Measurements from ENCODE around the gene PRKCH. TPM values are rescaled to one million over a fixed set of nuclear protein-coding genes. Genes with fewer than 3 reads are reported as not detected.
A peak's percentile ranks its signal among the peaks of the same experiment; 100 is the strongest.

PRKCH gene
- total RNA-seq, 1 donor from 2014 or later, result 14.5 TPM

DNA sequence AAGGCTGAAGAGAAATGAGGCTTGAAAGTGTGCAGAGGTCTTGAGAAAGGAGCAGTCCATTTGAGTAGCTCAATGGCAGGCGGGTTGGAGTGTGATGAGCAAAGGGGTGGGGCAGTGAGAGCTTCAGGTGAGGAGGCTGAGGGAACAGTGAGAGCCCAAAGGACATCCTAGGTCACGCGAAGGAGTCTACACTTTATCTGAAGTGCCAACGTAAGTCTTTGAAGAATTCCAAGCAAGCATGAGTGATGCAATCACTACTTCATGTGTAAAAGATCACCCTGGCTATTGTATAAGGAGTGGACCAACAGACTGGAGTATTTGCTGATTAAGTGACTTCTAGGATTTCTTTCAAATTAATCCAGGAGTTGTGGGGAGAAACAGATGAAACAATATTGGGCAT, 214.1 kb downstream of the PRKCH start:
- intact Hi-C loops (cut with DNase I), result no loop called here
- no peak for DNase-seq
- no peak for ATAC-seq (ENCODE audit: poor library complexity)

- intact Hi-C loops (cut with DNase I), result no loop called here
- ATAC-seq (ENCODE audit: poor library complexity) (no peak), DNase-seq (no peak)
Observed at GRCh38 chr14:61536661-61537562, 215.5 kb downstream of the PRKCH start.

DNA sequence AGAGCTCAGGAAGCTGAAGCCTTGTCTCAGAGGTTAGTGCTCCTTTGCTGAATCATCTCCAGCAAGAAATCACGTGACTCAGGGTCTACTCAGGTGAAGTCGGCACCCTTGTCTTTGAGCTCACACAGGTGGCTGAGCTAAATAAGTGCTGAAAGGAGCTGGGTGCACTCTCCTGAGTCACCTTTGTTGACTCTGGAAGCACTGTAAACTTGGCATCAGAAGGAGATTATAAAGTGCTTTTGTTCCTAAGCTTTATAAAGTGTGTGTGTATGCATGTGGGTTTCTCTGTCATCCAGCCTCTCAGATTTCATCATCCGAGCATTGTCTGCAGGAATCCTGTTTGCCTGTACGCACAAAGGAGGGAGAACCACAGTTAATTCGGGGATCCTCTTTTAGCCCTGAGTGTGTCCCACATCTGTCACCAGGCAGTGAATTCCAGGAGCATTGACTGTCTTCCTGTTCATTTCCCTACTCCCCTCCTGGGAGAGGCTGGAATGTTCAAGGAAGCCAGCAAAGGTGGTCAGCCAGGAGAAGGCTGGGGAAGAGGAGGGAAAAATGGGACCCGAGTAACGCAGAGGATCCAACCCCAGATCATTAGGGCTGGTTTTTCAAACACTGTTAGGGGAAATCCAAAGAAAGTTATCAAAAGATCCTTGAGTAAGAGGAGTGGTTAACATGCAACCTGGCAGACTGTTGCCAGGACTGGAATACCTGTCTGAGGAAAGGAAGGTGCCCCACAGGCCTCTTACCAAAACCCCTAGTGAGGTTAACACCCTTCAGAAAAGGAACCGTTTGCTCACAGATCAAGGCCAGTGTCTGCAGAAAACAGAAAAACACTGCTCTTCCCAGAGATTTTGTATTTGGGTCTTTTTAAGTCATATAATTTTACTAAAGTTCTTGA, 216.4 kb downstream of the PRKCH start:
- peak; percentile 68 for ATAC-seq (ENCODE audit: poor library complexity)
- no peak for DNase-seq
- intact Hi-C loops (cut with DNase I), result no loop called here

DNA sequence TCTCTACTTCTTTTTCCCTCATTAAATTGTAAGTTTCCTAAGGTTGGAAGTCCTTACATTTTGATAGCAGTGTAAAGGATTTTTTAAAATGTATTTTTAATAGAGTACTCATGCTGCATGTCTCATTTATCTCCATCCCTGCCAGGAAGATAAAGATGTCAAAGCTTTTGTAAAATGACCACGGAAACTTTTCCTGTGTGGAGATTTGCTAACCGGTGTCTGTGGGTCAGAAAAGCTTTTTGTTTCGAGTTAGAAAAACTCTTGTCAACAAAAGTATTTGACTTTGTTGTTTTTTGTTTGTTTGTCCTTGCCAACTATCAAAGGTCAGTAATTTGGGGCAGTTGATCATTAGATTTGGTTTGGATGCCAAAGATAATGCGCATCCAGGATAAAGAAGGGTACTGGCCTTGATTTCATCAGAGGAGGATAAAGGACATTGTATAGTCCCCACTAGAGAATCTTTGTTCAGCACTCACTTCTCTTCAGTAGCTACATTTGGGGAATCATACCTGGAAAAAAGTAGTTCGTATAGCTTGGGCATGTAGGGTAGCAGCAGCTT, 217.2 kb downstream of the PRKCH start:
- DNase-seq (no peak), ATAC-seq (ENCODE audit: poor library complexity) (no peak)
- intact Hi-C loops (cut with DNase I), result no loop called here

DNA sequence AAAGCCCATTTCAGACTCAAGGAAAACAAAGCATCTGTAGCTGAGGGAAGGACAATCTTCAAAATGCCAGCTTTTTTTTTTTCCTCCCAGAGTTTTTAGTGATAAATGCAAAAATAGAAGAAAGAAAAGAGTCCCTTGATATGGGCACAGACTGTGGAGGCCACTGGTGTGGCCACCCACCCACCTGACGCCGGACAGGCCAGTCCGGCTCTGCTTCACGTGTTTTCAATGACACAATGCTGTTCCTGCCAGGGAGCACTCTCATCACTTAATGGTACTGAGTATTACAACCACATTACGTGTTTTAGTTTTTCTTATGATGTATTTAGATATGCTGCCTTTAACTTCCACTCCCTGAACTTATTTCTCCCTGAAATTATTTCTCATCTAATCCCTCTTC, 218.3 kb downstream of the PRKCH start:
- ATAC-seq (ENCODE audit: poor library complexity) (no peak), DNase-seq (no peak)
- intact Hi-C loops (cut with DNase I), result no loop called here

DNA sequence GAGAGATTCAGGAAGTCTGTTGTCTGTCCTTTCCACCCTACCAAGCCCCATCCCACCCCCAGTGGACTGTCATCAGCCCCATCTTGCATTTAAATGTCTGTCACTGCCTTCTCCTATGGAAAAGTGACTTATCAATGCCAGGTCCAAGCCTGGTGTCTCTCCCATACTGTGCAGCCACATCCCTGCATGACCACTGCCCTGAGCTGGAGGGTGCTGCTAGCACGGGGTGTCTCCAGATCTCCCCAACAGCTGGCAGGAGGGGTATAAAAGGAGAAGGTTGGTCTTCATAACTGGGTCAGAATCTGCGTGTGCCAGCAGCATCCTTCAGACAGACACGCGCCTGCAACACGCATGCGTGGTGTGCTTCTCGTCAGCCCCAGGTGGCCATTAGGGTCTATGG, 219.6 kb downstream of the PRKCH start:
- intact Hi-C loops (cut with DNase I), result no loop called here
- ATAC-seq (ENCODE audit: poor library complexity) (no peak), DNase-seq (no peak)

DNA sequence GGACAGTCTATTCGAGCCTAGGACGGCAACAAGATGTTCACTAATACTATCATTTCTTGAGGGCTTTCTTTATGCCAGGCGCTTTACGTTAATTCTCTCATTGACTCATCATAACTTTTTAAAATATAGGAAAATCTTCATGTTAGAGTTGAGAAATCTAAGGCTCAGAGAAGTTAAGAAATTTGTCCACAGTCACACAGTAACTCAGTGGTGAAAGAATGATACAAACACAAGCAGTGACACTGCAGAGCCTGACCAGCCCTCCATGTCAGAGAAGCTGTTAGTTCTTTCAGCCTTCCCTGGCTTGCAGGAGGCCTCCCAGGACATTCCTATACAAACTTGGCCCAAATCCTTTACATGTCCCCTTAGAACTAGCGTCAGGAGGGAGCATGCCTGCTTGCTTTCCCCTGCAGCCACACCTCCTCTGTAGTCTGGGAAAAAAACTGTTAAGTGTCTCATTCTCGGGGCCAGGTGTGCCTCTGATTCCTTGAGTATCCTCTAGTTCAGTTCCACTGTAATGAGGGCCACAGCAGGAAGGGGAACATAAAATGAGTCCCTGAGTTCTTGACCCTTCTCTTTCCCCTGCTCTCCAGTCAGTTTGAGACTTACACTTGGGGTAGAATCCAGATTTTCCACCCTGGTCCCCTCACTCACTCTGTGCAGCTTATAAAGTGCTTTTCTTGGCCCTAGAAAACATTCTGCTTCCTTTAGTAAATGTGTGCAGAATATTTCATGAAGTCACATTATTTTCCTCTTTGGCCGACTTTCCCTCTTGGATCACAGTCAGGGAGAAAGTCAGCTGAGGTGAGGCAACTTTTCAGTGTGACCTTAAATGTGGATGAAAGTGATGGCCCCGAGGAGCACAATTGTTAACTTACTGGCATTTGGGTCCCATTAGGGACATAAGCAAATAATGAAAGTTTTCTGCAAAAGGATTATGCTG, 221.7 kb downstream of the PRKCH start:
- DNase-seq (no peak), ATAC-seq (ENCODE audit: poor library complexity) (peak; percentile 41)
- intact Hi-C loops (cut with DNase I), result no loop called here

GRCh38 chr14:61543946-61544345, 222.6 kb downstream of the PRKCH start:
- ATAC-seq (ENCODE audit: poor library complexity) (no peak), DNase-seq (no peak)
- intact Hi-C loops (cut with DNase I), result no loop called here

DNA sequence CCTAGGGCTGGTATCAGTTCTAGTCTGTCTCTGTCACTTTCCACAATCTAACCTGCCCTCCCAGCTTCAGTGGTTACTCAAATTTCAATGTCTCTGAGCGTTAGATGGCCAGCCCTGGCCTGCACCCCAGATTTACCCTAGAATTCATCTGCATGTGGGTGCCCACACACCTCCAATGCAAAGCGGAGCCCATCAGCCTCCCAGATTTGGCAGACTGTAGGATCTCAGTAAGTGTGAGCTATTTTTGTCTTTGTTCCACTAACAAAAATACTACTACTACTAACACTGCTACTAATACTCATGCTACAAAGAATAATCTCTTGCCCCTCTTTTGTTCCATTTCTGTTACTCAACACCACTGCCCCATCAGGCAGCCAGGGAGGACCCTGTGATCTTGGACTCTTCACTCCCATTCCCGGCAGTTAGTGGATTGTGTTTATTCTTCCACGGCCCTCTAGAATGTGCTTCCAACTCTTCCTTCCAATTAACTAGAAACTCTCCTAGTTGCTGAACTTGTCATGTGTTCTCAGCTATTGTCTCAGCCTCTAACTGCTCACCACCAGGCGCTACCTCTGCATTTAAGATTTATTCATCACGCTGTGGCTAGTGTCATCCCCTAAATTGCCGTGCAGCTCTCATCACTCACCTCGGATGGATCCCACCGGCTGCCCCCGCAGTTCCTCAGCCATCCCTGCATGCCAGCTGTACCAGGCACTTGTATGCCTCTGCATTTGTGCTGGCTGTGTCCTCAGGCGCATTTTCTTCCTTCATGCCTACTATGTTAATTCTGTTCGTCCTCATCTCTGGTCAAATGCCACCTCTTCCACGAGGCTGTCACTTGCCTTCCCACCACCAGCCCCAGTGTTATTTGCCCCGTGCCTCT, 223.3 kb downstream of the PRKCH start:
- DNase-seq (no peak), ATAC-seq (ENCODE audit: poor library complexity) (peak; percentile 71)
- intact Hi-C loops (cut with DNase I), result no loop called here

DNA sequence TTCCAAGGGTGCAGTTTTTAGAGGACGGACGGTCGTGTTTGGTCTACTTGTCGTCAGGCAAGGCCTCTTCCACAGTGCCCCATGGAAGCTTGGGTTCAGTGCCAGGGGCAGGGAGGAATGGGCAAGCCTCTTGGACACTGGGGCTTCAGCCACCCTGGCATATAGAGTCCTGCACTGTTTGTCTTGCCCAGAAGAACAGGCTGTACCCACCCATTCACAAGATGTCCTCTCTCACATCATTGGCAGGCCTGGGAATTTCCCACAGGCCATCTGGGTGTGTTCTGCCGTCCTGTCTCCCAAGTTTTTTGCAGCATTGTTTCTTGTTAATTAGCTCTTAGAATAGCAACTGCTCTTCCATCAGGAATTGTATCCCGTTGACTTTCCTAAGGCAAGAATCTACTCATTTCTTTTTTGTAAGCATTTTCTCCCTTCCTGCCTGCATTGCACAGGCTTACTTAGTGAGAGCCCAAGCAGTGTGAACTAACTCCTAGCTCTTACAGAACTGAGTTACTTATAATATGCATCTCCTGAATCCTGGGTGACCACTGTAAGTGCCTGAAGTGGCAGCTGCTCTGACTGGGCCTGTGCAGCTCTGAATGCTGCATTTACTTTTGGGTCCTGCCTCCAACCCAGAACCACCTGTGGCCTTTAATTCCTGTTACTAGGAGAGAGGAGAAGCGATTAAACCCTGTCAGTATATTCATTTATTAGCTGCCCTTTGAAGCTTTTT, 224.5 kb downstream of the PRKCH start:
- intact Hi-C loops (cut with DNase I), result no loop called here
- no peak for DNase-seq
- peak; percentile 15 for ATAC-seq (ENCODE audit: poor library complexity)

- ATAC-seq (ENCODE audit: poor library complexity), result no peak
- intact Hi-C loops (cut with DNase I), result no loop called here
Observed at GRCh38 chr14:61547186-61548069, 226.0 kb downstream of the PRKCH start.

GRCh38 chr14:61549425-61549824, 228.0 kb downstream of the PRKCH start:
- DNase-seq, result no peak
- no peak for ATAC-seq (ENCODE audit: poor library complexity)
- intact Hi-C loops (cut with DNase I), result no loop called here

More at GRCh38 chr14:61547186-61548069, 226.0 kb downstream of the PRKCH start:
- DNase-seq, result no peak

DNA sequence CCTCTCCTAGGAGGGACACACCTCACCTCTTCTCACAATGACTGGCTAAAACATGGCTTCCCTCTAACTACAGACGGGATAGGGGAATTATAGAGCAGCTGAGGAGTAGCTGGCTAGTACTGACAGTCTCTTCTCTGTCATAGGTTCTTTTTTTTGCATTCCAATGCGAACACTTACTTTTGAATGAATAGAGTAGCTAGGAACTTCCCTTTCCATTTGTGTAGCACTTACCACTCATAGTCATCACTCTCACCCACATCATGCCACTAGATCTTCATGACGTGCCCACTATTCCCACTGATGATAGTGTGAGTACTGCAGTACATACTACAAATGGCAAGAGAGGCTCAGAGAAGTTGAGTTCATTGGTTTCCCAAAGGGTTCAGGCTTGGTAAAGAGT, 230.0 kb downstream of the PRKCH start:
- DNase-seq (no peak), ATAC-seq (ENCODE audit: poor library complexity) (no peak)
- intact Hi-C loops (cut with DNase I), result no loop called here

DNA sequence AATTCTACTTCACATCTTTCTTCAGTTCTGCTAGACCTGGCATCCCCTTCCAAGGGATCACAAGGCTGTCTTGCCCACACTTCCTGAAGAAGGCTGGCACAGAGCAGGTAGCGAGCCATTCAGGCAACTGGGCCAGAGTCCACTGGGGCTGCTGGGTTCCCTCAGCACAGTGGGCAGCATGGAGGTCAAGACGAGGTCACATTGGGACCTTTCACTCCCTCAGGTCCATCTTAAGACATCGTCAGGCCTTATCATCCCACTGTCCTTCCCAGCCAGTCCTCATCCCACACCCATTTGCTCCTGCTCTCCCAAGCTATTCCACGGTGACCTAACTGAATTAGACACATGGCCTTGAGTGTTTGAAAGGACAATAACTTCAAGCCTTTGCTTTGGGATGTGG, 230.9 kb downstream of the PRKCH start:
- intact Hi-C loops (cut with DNase I), result no loop called here
- ATAC-seq (ENCODE audit: poor library complexity) (peak; percentile 8), DNase-seq (no peak)

GRCh38 chr14:61553730-61554641, 232.6 kb downstream of the PRKCH start:
- intact Hi-C loops (cut with DNase I), result no loop called here
- ATAC-seq (ENCODE audit: poor library complexity) (peak; percentile 46), DNase-seq (no peak)
